SU-DHL-6 (cell line): Measurements from ENCODE around the gene CORO1C.
"Not testable (repeated sequence)": the region's sequence is repeated elsewhere in the genome, so short reads cannot be mapped to it uniquely, and the experiment has no call there.

Source experiments
- H2AFZ ChIP-seq: fragments of 200-600 bp; sonication (generic); 2 replicates; pipeline ENCODE4 v1.6.1; 2014; ENCODE audit warnings: low read depth, mild to moderate bottlenecking, moderate library complexity, mixed read lengths, antibody characterized with exemption, low read length; ENCODE audit not compliant: severe bottlenecking
- H3F3A ChIP-seq: fragments of 200-600 bp; shearing (Covaris generic); 2 replicates; pipeline ENCODE4 v1.6.0; 2016; ENCODE audit warnings: antibody characterized with exemption, mild to moderate bottlenecking; ENCODE audit not compliant: insufficient read depth
- H3K27ac ChIP-seq: fragments of 200-600 bp; sonication (generic); 2 replicates; pipeline ENCODE4 v1.5.1; 2016; ENCODE audit warnings: low read depth, mild to moderate bottlenecking, low read length, moderate library complexity, mixed read lengths
- H3K27me3 ChIP-seq: fragments of 200-600 bp; sonication (generic), shearing (Covaris generic); 2 replicates; pipeline ENCODE4 v1.6.0; 2014; ENCODE audit warnings: mild to moderate bottlenecking, low read length
- H3K36me3 ChIP-seq: fragments of 200-600 bp; sonication (generic); 2 replicates; pipeline ENCODE4 v1.6.1; 2014; ENCODE audit warnings: mild to moderate bottlenecking, low read length, mixed read lengths
- H3K4me2 ChIP-seq: fragments of 300-600, 200-600 bp; shearing (Covaris generic), sonication (generic); 2 replicates; pipeline ENCODE4 v1.6.0; 2014; ENCODE audit warnings: low read length, low read depth, mild to moderate bottlenecking; ENCODE audit not compliant: poor library complexity, severe bottlenecking
- H3K4me3 ChIP-seq: fragments of 200-600 bp; sonication (generic); 2 replicates; pipeline ENCODE4 v1.5.1; 2014; ENCODE audit warnings: antibody characterized with exemption, low read length, mild to moderate bottlenecking, mixed read lengths; ENCODE audit not compliant: insufficient read depth, poor library complexity, severe bottlenecking
- H3K79me2 ChIP-seq: fragments of 200-600 bp; sonication (generic); 2 replicates; pipeline ENCODE4 v1.6.1; 2014; ENCODE audit warnings: mild to moderate bottlenecking, low read length, moderate library complexity; ENCODE audit not compliant: insufficient read depth
- H3K9ac ChIP-seq: fragments of 200-600 bp; sonication (generic); 2 replicates; pipeline ENCODE4 v1.7.0; 2014; ENCODE audit warnings: mild to moderate bottlenecking, low read length
- H3K9me2 ChIP-seq: fragments of 200-600 bp; sonication (generic); replicated peaks from 2 replicates; pipeline ENCODE4 v1.6.1; 2014; ENCODE audit warnings: low read length; ENCODE audit not compliant: insufficient read depth
- H3K9me3 ChIP-seq: fragments of 200-600 bp; sonication (generic); 2 replicates; pipeline ENCODE4 v1.6.1; 2014; ENCODE audit warnings: low read length, mixed read lengths; ENCODE audit not compliant: insufficient read depth
- H4K20me1 ChIP-seq: fragments of 200-600 bp; sonication (generic); 2 replicates; pipeline ENCODE4 v1.6.1; 2014; ENCODE audit warnings: low read depth, mild to moderate bottlenecking, antibody characterized with exemption, low read length, moderate library complexity, mixed read lengths
- CTCF ChIP-seq: fragments of 200-600 bp; sonication (generic); IDR thresholded peaks from one replicate; pipeline ENCODE4 v1.5.1; 2017; ENCODE audit warnings: antibody characterized with exemption, mild to moderate bottlenecking, low read length, moderate library complexity; ENCODE audit not compliant: insufficient read depth, poor library complexity, severe bottlenecking
- EZH2phosphoT487 ChIP-seq: fragments of 200-600 bp; sonication (generic), shearing (Covaris generic); conservative IDR thresholded peaks from 2 replicates; pipeline ENCODE4 v1.6.1; 2018; ENCODE audit warnings: mild to moderate bottlenecking, antibody characterized with exemption, low read length, moderate library complexity, mixed read lengths

CORO1C gene

GRCh38 chr12:108633081-108633533, 98.2 kb downstream of the CORO1C start:
- peaks cover 42% of the 10 kb centered on the region for H3F3A ChIP-seq
- H3K9ac ChIP-seq, result peak overlapping the region; percentile 24; the same call in 1 of the 2 replicates
- no peak overlapping the region for H2AFZ ChIP-seq

GRCh38 chr12:108631261-108631660, 100.1 kb downstream of the CORO1C start:
- not testable (repeated sequence) for H3K79me2 ChIP-seq, H4K20me1 ChIP-seq, H3K36me3 ChIP-seq, H2AFZ ChIP-seq, H3K9me2 ChIP-seq, H3K9me3 ChIP-seq, H3K27me3 ChIP-seq, H3K27ac ChIP-seq, H3K4me3 ChIP-seq, H3K9ac ChIP-seq
- Histone ChIP-seq H3F3A (peaks cover 37% of the 10 kb centered on the region), H3K4me2 (peak overlapping the region; percentile 53)

More at GRCh38 chr12:108633081-108633533, 98.2 kb downstream of the CORO1C start:
- peak overlapping the region; percentile 96 for H3K27ac ChIP-seq
- peak overlapping the region; percentile 26 for H3K4me3 ChIP-seq
- H3K4me2 ChIP-seq, result peak overlapping the region; percentile 53
- no peaks in the 10 kb centered on the region for H3K9me2 ChIP-seq
- no peaks in the 10 kb centered on the region for H3K79me2 ChIP-seq
- H3K27me3 ChIP-seq, result no peaks in the 10 kb centered on the region
- H3K9me3 ChIP-seq, result no peaks in the 10 kb centered on the region
- H4K20me1 ChIP-seq, result no peaks in the 10 kb centered on the region
- TF ChIP-seq CTCF, result no peak
- TF ChIP-seq EZH2phosphoT487, result no peak
- H3K36me3 ChIP-seq, result no peaks in the 10 kb centered on the region

- Histone ChIP-seq H3K79me2 (no peaks in the 10 kb centered on the region), H3K4me2 (no peak overlapping the region), H3K9me2 (no peaks in the 10 kb centered on the region), H3K9ac (no peak overlapping the region), H3K4me3 (no peak overlapping the region), H3K9me3 (no peaks in the 10 kb centered on the region), H4K20me1 (no peaks in the 10 kb centered on the region), H3K27ac (no peak overlapping the region), H3K27me3 (no peaks in the 10 kb centered on the region), H3K36me3 (no peaks in the 10 kb centered on the region), H3F3A (peaks cover 30% of the 10 kb centered on the region), H2AFZ (no peak overlapping the region)
- TF ChIP-seq CTCF (no peak), EZH2phosphoT487 (no peak)
Measured at GRCh38 chr12:108630481-108631207, 100.7 kb downstream of the CORO1C start.

- H3K36me3 ChIP-seq, result no peaks in the 10 kb centered on the region
- no peak overlapping the region for H3K9ac ChIP-seq
- H3K9me2 ChIP-seq, result no peaks in the 10 kb centered on the region
- no peak for TF ChIP-seq CTCF
- no peak for TF ChIP-seq EZH2phosphoT487
- H3K79me2 ChIP-seq, result no peaks in the 10 kb centered on the region
- no peaks in the 10 kb centered on the region for H3K27me3 ChIP-seq
- no peak overlapping the region for H3K27ac ChIP-seq
- H3K4me3 ChIP-seq, result no peak overlapping the region
- no peaks in the 10 kb centered on the region for H4K20me1 ChIP-seq
- no peak overlapping the region for H2AFZ ChIP-seq
- H3F3A ChIP-seq, result peaks cover 23% of the 10 kb centered on the region
- no peak overlapping the region for H3K4me2 ChIP-seq
- no peaks in the 10 kb centered on the region for H3K9me3 ChIP-seq
Measured at GRCh38 chr12:108629824-108630476, 101.4 kb downstream of the CORO1C start.
